CD4-positive, alpha-beta T cell treated with Interleukin-4 for 1 hour (primary cell): ENCODE results near the gene CLPTM1.

Experiments used
- DNase-seq, 2 donors: peaks; one replicate each; pipeline ENCODE4 v3.0.0-alpha.2; 2020 to 2022

The CLPTM1 gene

GRCh38 chr19:45016388-45017314, 61.5 kb downstream of the CLPTM1 start:
- peak; percentile 86 to 91 for DNase-seq

- no peak for DNase-seq
Measured at GRCh38 chr19:45019187-45019586, 64.0 kb downstream of the CLPTM1 start.

DNA sequence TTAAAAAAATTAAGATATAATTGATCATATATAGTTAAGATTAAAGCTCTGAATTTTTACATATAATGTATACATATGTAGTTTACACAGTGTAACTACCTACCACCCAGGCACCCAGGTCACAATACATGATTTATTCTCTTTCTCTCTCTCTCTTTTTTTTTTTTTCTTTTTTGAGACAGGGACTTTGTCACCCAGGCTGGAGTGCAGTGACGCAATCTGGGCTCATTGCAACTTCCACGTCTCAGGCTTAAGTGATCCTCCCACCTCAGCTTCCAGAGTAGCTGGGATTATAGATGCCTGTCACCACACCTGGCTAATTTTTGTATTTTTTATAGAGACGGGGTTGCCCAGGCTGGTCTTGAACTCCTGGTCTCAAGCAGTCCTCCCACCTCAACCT, 64.9 kb downstream of the CLPTM1 start:
- no peak for DNase-seq

DNA sequence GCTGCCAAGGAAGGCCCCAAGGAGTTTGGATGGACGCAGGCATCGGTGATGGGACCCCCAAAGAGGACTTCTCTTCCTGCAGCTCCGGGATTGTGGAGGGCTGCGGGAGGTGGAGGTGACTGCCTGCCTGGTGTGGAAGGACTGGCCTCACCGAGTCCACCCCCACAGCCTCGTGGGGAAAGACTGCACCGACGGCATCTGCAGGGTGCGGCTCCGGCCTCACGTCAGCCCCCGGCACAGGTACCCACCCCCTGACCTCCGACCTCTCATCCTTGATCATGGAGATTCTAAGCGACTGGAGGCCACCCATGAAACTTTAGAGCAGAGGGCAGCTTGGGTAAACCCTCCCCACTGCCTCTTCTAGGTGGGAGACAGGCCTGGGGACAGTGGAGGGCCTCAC, 66.8 kb downstream of the CLPTM1 start:
- no peak for DNase-seq

DNA sequence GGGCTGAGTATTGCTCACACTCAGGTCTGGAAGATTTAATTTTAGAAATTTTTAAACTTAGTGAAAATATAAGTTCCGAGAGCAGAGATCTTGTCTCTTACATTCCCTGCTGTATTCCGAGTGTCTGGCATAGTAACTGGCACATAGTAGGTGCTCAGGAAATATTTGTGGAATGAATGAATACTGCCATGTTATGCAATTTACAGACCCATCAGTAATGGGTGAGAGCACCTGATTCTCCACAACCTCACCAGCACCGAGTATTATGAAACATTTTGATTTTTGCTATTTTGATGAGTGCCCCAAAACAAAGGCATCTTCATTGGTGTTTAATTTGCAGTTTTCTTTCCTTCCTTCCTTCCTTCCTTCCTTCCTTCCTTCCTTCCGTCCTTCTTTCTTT, 67.9 kb downstream of the CLPTM1 start:
- DNase-seq: no peak

- no peak for DNase-seq
Measured at GRCh38 chr19:45025264-45025663, 70.1 kb downstream of the CLPTM1 start.

DNA sequence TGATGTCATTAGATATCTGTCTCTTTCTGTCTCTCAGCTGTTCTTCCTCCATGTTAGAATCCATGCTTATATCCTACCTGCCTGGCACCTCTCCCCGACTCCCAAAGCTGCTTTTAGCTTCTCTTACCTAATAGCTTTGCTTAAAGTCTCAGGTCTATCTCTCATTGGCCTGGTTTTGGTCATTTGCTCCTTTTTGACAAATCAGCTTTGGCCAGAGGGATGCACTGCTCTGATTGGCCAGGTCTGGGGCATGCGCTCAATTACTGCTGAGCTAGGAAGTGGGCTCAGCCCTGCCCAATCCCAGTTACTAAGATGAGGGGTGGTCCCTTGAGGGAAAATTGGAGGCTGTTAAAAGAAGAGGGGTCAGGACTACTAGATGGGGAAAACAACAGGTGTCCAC, 72.2 kb downstream of the CLPTM1 start:
- DNase-seq: no peak

DNA sequence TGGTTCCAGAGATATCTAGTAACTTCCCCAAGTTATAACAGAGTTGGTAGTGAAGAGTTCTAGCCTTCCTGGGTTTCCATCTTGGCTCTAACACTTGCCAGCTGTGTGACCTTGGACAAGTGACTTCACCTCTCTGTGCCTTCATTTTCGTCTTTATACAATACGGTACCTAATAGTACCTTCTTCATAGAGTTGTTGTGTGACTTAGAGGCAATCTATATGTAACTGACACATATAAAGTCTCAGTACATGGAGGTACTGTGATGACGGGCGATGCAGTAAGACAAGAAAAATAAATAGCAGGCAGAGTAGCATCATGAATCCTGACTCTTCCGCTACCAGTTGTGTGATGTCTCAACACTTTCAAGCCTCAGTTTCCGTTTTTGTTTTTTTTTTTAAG, 75.6 kb downstream of the CLPTM1 start:
- no peak for DNase-seq

GRCh38 chr19:45032421-45032820, 77.2 kb downstream of the CLPTM1 start:
- no peak for DNase-seq

DNA sequence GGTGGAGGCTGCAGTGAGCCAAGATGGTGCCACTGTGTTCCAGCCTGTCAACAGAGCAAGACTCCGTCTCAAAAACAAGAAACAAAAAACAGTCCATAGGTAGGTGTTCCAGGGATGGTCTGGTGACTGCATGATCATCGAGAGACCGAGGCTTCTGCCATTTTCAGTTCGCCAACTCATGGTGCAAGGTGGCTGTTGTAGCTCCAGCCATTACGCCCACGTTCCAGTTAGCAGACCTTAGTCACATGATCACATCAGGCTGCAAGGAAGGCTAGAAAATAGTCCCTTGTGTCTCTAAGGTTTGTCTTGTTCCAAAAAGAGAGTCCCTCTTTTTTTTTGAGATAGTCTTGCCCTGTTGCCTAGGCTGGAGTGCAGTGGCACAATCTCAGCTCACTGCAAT, 80.6 kb downstream of the CLPTM1 start:
- DNase-seq: no peak

DNA sequence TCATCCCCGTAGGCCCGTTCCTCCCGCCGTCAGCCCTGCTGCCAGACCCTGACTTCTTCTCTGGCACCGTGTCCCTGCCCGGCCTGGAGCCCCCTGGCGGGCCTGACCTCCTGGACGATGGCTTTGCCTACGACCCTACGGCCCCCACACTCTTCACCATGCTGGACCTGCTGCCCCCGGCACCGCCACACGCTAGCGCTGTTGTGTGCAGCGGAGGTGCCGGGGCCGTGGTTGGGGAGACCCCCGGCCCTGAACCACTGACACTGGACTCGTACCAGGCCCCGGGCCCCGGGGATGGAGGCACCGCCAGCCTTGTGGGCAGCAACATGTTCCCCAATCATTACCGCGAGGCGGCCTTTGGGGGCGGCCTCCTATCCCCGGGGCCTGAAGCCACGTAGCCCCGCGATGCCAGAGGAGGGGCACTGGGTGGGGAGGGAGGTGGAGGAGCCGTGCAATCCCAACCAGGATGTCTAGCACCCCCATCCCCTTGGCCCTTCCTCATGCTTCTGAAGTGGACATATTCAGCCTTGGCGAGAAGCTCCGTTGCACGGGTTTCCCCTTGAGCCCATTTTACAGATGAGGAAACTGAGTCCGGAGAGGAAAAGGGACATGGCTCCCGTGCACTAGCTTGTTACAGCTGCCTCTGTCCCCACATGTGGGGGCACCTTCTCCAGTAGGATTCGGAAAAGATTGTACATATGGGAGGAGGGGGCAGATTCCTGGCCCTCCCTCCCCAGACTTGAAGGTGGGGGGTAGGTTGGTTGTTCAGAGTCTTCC, 82.4 kb downstream of the CLPTM1 start:
- no peak for DNase-seq

DNA sequence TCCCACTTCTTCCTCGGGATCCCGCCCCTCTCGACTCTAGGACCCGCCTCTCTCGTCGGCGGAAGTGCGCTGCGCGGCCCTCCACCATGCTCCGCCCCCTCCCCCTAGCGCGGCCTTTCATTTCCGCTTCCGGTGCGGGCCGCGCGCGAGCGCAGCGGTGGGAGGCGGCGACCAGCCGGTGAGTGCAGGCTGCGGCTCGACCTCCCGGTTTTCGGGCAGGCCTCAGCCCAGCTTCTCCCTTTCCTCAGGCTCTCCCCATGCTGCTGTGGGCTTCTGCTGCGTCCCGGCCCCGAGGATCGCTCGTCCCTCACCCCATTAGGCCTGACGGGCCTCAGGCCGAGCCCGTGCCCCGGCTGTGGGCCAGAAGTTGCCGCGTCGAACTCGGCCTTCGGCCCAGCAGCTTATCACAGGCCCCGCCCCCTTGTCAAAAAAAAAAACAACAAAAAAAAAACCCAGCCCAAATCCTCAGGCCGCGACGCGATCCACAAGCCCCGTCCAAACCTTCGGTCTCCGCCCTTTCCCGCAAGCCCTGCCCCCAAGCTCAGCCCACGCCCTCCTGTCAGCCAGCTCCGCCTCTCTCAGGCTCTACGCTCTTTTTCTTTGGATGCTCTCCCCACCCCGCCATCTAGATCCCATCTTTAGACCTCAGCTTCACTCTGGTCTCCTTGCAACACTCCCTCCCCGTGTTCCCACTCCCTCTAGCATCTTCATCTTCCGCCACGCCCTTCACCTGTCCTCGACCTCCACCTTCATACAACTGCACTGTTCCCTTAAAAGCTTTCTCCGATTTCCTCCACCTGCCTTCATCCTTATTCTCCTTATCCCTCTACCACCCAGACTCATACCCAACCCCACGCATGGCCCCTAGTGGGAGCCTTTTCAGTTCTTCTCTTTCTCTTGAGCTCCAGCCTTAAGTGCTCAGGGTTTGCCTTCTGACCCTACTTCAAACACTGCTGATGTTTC, 84.0 kb downstream of the CLPTM1 start, which contains the start of gene CLASRP:
Gene CLASRP, plus strand, starts transcription at position 115 of the 963 bp plus-strand sequence. CDS start 1,168 bp downstream, outside the sequence.
- DNase-seq: peak; percentile 86 to 87

DNA sequence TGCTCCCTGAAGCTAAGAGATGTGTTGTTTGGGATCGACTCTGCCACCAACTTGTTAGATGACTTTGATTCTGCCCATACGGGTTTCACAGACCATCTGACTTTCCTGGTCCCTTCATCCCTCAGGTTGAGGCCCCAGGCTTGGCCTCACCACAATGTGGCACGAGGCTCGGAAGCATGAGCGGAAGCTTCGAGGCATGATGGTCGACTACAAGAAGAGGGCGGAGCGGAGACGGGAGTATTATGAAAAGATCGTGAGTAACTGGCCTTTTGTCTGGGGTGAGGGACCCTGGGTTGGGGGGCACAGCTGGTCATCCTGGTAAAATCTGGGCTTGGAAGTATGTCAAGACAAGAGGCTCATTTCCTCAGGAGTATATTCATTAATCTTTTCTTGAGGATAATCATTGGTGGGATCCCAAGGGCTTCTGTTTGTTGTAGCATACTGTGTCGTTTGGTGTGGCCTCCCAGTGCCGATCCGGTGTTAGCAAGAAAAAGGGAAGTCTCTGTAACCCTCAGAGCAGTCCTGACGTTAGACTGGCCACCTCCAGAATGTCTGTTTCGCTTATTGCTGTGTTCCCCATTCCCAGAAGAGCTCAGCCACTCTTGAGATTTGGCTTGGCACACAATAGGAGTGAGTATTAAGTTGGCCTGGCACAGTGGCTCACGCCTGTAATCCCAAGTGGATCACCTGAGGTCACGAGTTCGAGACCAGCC, 85.0 kb downstream of the CLPTM1 start:
- DNase-seq: peak in 1 of 2 donors; percentile 29

- DNase-seq: no peak
Measured at GRCh38 chr19:45041125-45041524, 85.9 kb downstream of the CLPTM1 start.
